ENCODE data around the gene KRTAP5-6.

GRCh38 chr11:1647901-1648652 is 48.9 kb upstream of the KRTAP5-6 start:
- TF ChIP-seq SP1 (IDR thresholded peaks at IDR 0.05) (no peak), PKNOX1 (IDR thresholded peaks at IDR 0.05) (no peak), TARDBP (IDR thresholded peaks at IDR 0.05) (no peak), L3MBTL2 (conservative IDR thresholded peaks at IDR 0.05) (no peak), FOXK2 (IDR thresholded peaks at IDR 0.05) (no peak), LEF1 (IDR thresholded peaks at IDR 0.05; ENCODE audit: borderline replicate concordance) (no peak), SUZ12 (IDR thresholded peaks at IDR 0.05) (no peak), CTBP1 (IDR thresholded peaks at IDR 0.05; ENCODE audit: borderline replicate concordance) (no peak)
